ENCODE measurements around the gene KRT33A.
A peak's percentile ranks its signal among the peaks of the same experiment; 100 is the strongest.

The KRT33A gene

GRCh38 chr17:41301204-41301790 lies 49.3 kb downstream of the KRT33A start:
- peak; percentile 9 for DNase-seq

DNA sequence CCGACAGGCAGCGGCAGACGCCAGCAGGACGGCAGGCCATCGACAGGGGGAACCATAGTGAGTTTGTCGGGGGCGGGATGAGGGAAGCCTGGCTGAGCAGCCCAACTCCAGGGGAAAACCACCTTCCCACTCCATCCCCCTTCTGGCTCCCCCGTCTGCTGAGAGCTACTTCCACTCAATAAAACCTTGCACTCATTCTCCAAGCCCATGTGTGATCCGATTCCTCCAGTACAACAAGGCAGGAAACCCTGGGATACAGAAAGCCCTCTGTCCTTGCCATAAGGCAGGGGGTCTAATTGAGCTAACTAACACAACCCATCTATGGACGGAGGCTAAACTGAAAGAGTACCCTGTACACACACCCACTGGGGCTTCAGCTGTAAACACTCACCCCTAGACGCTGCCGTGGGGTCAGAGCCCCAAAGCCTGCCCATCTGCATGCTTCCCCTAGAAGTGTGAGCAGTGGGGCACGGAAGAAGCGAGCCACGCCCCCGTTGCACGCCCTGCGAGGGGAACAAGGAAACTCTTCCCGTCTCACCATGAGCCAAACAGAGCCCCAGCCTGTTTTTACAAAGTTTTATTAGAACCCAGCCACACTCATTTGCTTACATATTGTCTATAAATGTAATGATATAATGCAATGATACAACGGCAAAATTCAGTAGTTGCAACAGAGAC lies 52.0 kb downstream of the KRT33A start:
- no peak for DNase-seq

GRCh38 chr17:41296846-41297245 lies 53.8 kb downstream of the KRT33A start:
- DNase-seq, result no peak
